NB4 (cell line): ENCODE data around the gene TPO.

Experiments
- MAX ChIP-seq: IDR thresholded peaks from 2 replicates; pipeline ENCODE4 v1.6.1; 2011; ENCODE audit warnings: low read depth, low read length
- POLR2A ChIP-seq: IDR thresholded peaks from 2 replicates; pipeline ENCODE4 v1.6.1; 2011; ENCODE audit warnings: mild to moderate bottlenecking; ENCODE audit not compliant: insufficient read length; ENCODE audit errors: extremely low read depth
- TF ChIP-seq, protein P1 (sequence below): IDR thresholded peaks from one replicate; pipeline ENCODE4 v1.5.1; 2012; ENCODE audit warnings: low read depth, low read length

GRCh38 chr2:1398191-1398590, 15.1 kb upstream of the TPO start:
- TF ChIP-seq, protein P1, sequence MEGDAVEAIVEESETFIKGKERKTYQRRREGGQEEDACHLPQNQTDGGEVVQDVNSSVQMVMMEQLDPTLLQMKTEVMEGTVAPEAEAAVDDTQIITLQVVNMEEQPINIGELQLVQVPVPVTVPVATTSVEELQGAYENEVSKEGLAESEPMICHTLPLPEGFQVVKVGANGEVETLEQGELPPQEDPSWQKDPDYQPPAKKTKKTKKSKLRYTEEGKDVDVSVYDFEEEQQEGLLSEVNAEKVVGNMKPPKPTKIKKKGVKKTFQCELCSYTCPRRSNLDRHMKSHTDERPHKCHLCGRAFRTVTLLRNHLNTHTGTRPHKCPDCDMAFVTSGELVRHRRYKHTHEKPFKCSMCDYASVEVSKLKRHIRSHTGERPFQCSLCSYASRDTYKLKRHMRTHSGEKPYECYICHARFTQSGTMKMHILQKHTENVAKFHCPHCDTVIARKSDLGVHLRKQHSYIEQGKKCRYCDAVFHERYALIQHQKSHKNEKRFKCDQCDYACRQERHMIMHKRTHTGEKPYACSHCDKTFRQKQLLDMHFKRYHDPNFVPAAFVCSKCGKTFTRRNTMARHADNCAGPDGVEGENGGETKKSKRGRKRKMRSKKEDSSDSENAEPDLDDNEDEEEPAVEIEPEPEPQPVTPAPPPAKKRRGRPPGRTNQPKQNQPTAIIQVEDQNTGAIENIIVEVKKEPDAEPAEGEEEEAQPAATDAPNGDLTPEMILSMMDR = no peak
- TF ChIP-seq POLR2A = no peak
- TF ChIP-seq MAX = no peak
